ENCODE measurements around the gene XPNPEP1.

XPNPEP1 gene

GRCh38 chr10:109886037-109886780 is 37.1 kb downstream of the XPNPEP1 start:
- H3K4me3 ChIP-seq (ENCODE audit: low read depth, low read length) = no peak overlapping the region
- H3K36me3 ChIP-seq (ENCODE audit: control insufficient read depth, insufficient read depth, low read length) = peaks cover 17% of the 10 kb centered on the region
- no peaks in the 10 kb centered on the region for H3K27me3 ChIP-seq (ENCODE audit: control insufficient read depth, insufficient read depth, low read length)
- H3K9ac ChIP-seq (ENCODE audit: low read depth, low read length) = no peak overlapping the region
- no peaks in the 10 kb centered on the region for H3K4me1 ChIP-seq (ENCODE audit: control insufficient read depth, insufficient read depth, low read length)
- no peaks in the 10 kb centered on the region for H3K9me3 ChIP-seq (ENCODE audit: control insufficient read depth, insufficient read depth, low read length)

DNA sequence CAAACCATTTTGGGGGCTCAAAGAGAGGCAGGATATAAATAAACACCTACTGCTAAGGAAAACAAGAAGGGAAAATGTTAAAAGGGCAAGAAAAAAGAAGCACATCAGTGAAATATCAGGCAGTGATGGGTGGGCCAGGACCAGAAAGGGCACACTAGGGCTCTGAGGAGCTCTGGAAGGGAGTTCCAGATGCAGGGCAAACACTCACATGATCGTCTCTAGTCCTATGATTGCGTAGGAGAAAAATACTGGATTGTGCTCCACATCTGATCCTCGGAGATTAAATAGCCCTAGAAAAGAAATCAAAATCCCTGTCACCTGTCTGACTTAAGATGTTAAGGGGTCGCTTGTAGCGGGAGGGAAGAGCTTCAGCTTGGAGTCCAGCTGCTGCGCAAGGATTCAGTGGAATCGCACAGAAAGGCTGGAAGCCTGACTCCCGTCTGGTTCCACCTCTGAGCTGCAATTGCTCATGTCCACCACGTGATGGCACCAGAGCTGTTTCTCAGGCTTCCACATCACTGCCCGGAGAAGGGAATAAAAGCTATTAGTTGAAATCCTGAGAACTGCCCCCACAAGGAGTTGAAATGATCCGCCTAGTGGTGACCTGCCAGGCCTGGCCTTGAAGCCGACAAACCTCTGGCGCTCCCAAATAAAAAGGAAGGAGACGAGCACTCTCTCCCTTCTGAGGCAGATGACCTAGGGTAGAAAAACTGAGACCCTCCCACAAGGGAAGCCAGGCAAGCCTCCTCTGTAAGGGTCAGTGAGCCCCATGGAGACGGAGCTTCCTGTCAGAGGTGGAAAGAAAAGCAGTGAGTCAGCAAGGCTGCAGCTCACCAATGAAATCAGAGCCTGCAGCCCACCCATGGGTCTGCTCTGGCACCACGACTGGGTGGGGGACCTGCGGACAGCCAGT is 39.2 kb downstream of the XPNPEP1 start:
- peaks cover 24% of the 10 kb centered on the region for H3K36me3 ChIP-seq (ENCODE audit: control insufficient read depth, insufficient read depth, low read length)
- H3K9ac ChIP-seq (ENCODE audit: low read depth, low read length) = no peak overlapping the region
- H3K4me3 ChIP-seq (ENCODE audit: low read depth, low read length) = no peak overlapping the region
- H3K4me1 ChIP-seq (ENCODE audit: control insufficient read depth, insufficient read depth, low read length) = no peaks in the 10 kb centered on the region
- H3K27me3 ChIP-seq (ENCODE audit: control insufficient read depth, insufficient read depth, low read length) = no peaks in the 10 kb centered on the region
- no peaks in the 10 kb centered on the region for H3K9me3 ChIP-seq (ENCODE audit: control insufficient read depth, insufficient read depth, low read length)

DNA sequence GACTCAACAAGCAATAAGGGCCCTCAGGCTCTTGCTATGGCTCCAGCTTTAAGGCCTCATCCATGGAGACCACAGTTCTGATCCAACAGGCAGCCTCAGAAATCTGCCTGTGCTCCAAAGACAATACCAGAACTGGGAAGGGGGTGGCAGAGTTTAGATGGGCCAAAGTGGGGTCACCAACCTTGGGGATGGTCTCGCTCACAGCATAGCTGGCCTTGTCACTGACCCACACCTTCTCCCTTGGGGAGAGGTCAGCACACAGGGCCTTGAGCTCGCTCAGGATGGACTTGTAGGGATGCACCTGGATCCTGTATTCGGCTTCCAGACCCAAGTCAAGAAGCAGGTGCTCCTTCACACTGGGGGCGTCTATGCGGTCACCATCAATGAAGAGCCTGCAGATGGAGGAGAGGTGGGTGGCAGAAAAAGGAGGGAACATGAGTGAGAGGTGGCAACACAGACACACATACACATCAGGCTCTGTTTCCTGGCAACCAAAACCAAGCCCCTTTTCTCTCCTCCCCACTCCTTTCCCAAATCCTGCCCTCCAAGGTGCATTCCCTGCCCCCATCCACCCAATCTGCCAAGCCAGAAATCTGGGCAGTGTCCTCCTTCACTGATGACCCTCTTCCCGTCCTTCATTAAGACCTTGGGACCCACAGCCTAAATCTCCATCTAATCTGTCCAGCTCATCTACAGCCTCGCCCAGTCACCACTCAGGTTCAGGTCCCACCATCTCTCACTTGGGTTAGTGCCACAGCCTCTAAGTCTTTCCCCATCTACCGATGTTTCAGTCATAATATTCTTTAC is 40.9 kb downstream of the XPNPEP1 start:
- no peaks in the 10 kb centered on the region for H3K9me3 ChIP-seq (ENCODE audit: control insufficient read depth, insufficient read depth, low read length)
- H3K27me3 ChIP-seq (ENCODE audit: control insufficient read depth, insufficient read depth, low read length) = no peaks in the 10 kb centered on the region
- no peak overlapping the region for H3K9ac ChIP-seq (ENCODE audit: low read depth, low read length)
- no peak overlapping the region for H3K4me3 ChIP-seq (ENCODE audit: low read depth, low read length)
- H3K4me1 ChIP-seq (ENCODE audit: control insufficient read depth, insufficient read depth, low read length) = no peaks in the 10 kb centered on the region
- peaks cover 24% of the 10 kb centered on the region for H3K36me3 ChIP-seq (ENCODE audit: control insufficient read depth, insufficient read depth, low read length)

- Histone ChIP-seq H3K27me3 (ENCODE audit: control insufficient read depth, insufficient read depth, low read length) (no peaks in the 10 kb centered on the region), H3K4me1 (ENCODE audit: control insufficient read depth, insufficient read depth, low read length) (no peaks in the 10 kb centered on the region), H3K36me3 (ENCODE audit: control insufficient read depth, insufficient read depth, low read length) (peaks cover 22% of the 10 kb centered on the region), H3K4me3 (ENCODE audit: low read depth, low read length) (no peak overlapping the region), H3K9me3 (ENCODE audit: control insufficient read depth, insufficient read depth, low read length) (no peaks in the 10 kb centered on the region), H3K9ac (ENCODE audit: low read depth, low read length) (no peak overlapping the region)
Measured at GRCh38 chr10:109881769-109882057, 41.6 kb downstream of the XPNPEP1 start.

DNA sequence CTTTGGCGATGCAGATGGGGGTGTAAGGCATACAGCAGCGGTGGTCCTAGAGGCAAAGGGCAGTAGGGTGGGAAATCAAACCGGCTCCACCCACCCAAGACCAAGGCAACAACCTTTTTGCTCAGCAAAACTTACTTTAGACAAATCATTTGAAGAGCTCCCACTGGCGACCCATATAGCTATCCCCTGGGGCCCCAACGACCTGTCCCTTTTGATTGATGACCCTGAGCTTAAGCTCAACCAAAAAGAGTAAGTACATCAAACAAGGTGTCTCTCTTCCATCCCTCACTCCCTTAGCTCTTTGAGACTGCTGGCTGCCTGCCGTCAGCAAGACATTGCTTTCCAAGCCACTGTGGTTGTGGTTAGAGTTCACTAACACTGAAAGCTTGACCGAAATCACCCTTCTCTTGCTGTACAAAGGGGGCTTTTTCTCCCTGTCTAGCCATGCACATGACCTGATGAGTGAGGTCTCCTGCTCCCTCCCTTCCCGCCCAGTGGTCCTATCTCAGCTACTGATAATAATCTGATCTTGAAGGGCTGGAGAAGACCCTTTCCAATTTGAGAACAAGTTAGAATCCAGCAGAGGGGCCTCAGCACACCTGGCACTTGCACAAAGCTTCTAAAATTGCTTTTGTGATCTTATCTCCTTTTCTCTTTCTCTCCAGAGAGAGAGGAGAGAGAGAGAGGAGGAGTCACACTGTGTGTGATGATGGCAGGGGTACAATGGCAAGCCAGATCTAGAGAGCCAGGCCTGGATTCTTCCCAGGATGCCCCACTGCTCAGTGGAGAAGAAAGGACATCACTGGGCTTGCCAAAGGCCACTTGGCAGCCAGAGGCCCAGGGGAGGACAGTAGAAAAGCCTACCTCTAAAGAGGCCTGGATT is 42.2 kb downstream of the XPNPEP1 start:
- Histone ChIP-seq H3K36me3 (ENCODE audit: control insufficient read depth, insufficient read depth, low read length) (peaks cover 20% of the 10 kb centered on the region), H3K27me3 (ENCODE audit: control insufficient read depth, insufficient read depth, low read length) (no peaks in the 10 kb centered on the region), H3K9me3 (ENCODE audit: control insufficient read depth, insufficient read depth, low read length) (no peaks in the 10 kb centered on the region), H3K4me1 (ENCODE audit: control insufficient read depth, insufficient read depth, low read length) (no peaks in the 10 kb centered on the region), H3K9ac (ENCODE audit: low read depth, low read length) (no peak overlapping the region), H3K4me3 (ENCODE audit: low read depth, low read length) (no peak overlapping the region)

GRCh38 chr10:109877546-109877945 is 45.8 kb downstream of the XPNPEP1 start:
- Histone ChIP-seq H3K36me3 (ENCODE audit: control insufficient read depth, insufficient read depth, low read length) (peaks cover 23% of the 10 kb centered on the region), H3K4me3 (ENCODE audit: low read depth, low read length) (no peak overlapping the region), H3K4me1 (ENCODE audit: control insufficient read depth, insufficient read depth, low read length) (no peaks in the 10 kb centered on the region), H3K27me3 (ENCODE audit: control insufficient read depth, insufficient read depth, low read length) (no peaks in the 10 kb centered on the region), H3K9ac (ENCODE audit: low read depth, low read length) (no peak overlapping the region), H3K9me3 (ENCODE audit: control insufficient read depth, insufficient read depth, low read length) (no peaks in the 10 kb centered on the region)

- no peaks in the 10 kb centered on the region for H3K4me1 ChIP-seq (ENCODE audit: control insufficient read depth, insufficient read depth, low read length)
- no peaks in the 10 kb centered on the region for H3K9me3 ChIP-seq (ENCODE audit: control insufficient read depth, insufficient read depth, low read length)
- no peak overlapping the region for H3K9ac ChIP-seq (ENCODE audit: low read depth, low read length)
- H3K36me3 ChIP-seq (ENCODE audit: control insufficient read depth, insufficient read depth, low read length) = peaks cover 15% of the 10 kb centered on the region
- no peaks in the 10 kb centered on the region for H3K27me3 ChIP-seq (ENCODE audit: control insufficient read depth, insufficient read depth, low read length)
- H3K4me3 ChIP-seq (ENCODE audit: low read depth, low read length) = no peak overlapping the region
Measured at GRCh38 chr10:109875828-109876821, 47.2 kb downstream of the XPNPEP1 start.

DNA sequence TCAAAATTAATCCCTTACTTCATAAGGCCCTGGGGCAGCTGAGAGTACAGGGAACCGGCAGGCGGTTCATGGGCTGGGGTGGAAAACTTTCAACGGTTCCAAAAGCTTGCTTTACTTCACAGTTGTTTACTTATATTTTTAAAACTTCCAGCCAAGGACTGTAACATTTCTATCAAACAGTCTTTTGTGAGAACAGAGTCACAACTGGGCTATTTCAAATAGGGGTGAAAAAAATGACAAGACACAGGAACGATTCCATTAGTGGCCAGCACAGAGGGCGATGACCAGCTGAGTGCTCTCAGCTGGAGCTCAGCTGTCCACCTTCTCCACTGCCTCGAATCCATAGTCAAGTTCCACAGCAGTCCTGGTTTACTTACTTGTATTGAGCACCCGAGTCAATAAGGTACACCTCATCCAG is 48.2 kb downstream of the XPNPEP1 start:
- Histone ChIP-seq H3K9me3 (ENCODE audit: control insufficient read depth, insufficient read depth, low read length) (no peaks in the 10 kb centered on the region), H3K36me3 (ENCODE audit: control insufficient read depth, insufficient read depth, low read length) (peaks cover 8% of the 10 kb centered on the region), H3K27me3 (ENCODE audit: control insufficient read depth, insufficient read depth, low read length) (no peaks in the 10 kb centered on the region), H3K9ac (ENCODE audit: low read depth, low read length) (no peak overlapping the region), H3K4me3 (ENCODE audit: low read depth, low read length) (no peak overlapping the region), H3K4me1 (ENCODE audit: control insufficient read depth, insufficient read depth, low read length) (no peaks in the 10 kb centered on the region)

GRCh38 chr10:109871476-109871875 is 51.8 kb downstream of the XPNPEP1 start:
- Histone ChIP-seq H3K9me3 (ENCODE audit: control insufficient read depth, insufficient read depth, low read length) (no peaks in the 10 kb centered on the region), H3K9ac (ENCODE audit: low read depth, low read length) (no peak overlapping the region), H3K4me1 (ENCODE audit: control insufficient read depth, insufficient read depth, low read length) (no peaks in the 10 kb centered on the region), H3K27me3 (ENCODE audit: control insufficient read depth, insufficient read depth, low read length) (no peaks in the 10 kb centered on the region), H3K36me3 (ENCODE audit: control insufficient read depth, insufficient read depth, low read length) (peaks cover 18% of the 10 kb centered on the region), H3K4me3 (ENCODE audit: low read depth, low read length) (no peak overlapping the region)

DNA sequence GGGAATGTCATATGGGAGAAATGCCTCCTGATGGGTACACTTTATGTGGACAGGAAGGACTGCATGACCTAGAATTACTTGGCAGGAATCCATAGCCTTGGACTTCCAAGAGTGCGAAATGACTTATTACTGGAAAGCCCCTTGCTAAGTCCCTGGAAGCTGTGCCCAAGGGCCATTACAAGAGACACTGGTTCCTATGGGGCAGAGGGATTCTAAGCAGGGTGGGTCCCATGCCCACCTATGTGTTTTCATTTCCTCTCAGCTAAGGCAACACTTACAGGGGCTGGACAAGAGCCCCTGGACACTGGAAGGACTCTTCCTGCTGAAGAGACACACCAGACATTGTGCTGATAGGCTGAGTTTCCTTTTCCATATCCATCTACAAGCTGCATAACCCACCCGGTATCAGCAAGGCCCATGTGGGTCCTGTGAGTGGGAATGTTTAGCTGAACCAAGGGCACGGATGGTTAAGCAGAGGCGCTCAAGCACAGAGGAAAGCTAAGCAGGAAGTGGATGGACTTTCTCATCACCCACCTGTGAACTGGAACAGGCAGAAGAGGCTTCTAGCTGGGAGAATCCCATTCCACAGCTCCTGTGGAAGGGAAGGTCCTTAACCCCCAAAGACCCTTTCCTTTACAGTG is 56.2 kb downstream of the XPNPEP1 start:
- peaks cover 14% of the 10 kb centered on the region for H3K36me3 ChIP-seq (ENCODE audit: control insufficient read depth, insufficient read depth, low read length)
- H3K27me3 ChIP-seq (ENCODE audit: control insufficient read depth, insufficient read depth, low read length) = no peaks in the 10 kb centered on the region
- peaks cover 3% of the 10 kb centered on the region for H3K4me1 ChIP-seq (ENCODE audit: control insufficient read depth, insufficient read depth, low read length)
- no peaks in the 10 kb centered on the region for H3K9me3 ChIP-seq (ENCODE audit: control insufficient read depth, insufficient read depth, low read length)
- H3K4me3 ChIP-seq (ENCODE audit: low read depth, low read length) = no peak overlapping the region
- H3K9ac ChIP-seq (ENCODE audit: low read depth, low read length) = no peak overlapping the region
